Omental fat pad (tissue), 4 donors: Measurements from ENCODE around the gene ADCY3. TPM values are rescaled to one million over a fixed set of nuclear protein-coding genes. Genes with fewer than 3 reads are reported as not detected.
A peak's percentile ranks its signal among the peaks of the same experiment; 100 is the strongest.

Source experiments
- ATAC-seq: fragments of 150-250 bp; one replicate; pipeline ENCODE4 v1.9.1; 2016; ENCODE audit warnings: mild to moderate bottlenecking, moderate library complexity; ENCODE audit not compliant: low FRiP score
- DNase-seq: peaks from one replicate; pipeline ENCODE4 v3.0.0-alpha.2; 2019; ENCODE audit warnings: low spot score
- total RNA-seq, 4 donors: library from RNA; depleted of rRNA; stranded (reverse); fragments of >200 nt; gene quantifications; one replicate each; pipeline ENCODE4 v1.1.0, GENCODE V29; 2016
- TF ChIP-seq, protein P1 (sequence below), 3 donors: fragments of 450-650 bp; IDR thresholded peaks; one replicate each; pipeline ENCODE4 v1.5.1; 2016 to 2017; ENCODE audit warnings: antibody characterized with exemption in 3 of 3, mild to moderate bottlenecking in 3 of 3, moderate library complexity in 2 of 3

ADCY3 gene
- total RNA-seq, result 100 to 1,000 TPM in 1 of 4 donors, 10 to 100 TPM in 3; 74.5 to 116 (median 95.1) TPM

- TF ChIP-seq, protein P1, sequence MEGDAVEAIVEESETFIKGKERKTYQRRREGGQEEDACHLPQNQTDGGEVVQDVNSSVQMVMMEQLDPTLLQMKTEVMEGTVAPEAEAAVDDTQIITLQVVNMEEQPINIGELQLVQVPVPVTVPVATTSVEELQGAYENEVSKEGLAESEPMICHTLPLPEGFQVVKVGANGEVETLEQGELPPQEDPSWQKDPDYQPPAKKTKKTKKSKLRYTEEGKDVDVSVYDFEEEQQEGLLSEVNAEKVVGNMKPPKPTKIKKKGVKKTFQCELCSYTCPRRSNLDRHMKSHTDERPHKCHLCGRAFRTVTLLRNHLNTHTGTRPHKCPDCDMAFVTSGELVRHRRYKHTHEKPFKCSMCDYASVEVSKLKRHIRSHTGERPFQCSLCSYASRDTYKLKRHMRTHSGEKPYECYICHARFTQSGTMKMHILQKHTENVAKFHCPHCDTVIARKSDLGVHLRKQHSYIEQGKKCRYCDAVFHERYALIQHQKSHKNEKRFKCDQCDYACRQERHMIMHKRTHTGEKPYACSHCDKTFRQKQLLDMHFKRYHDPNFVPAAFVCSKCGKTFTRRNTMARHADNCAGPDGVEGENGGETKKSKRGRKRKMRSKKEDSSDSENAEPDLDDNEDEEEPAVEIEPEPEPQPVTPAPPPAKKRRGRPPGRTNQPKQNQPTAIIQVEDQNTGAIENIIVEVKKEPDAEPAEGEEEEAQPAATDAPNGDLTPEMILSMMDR (IDR thresholded peaks at IDR 0.05), result no peak
- DNase-seq (no peak), ATAC-seq (peak; percentile 85)
Measured at GRCh38 chr2:24920098-24920808, at the start of gene ADCY3. ADCY3 (minus strand) TSS chr2:24920237; CDS start chr2:24918987, 1,250 bp downstream.

GRCh38 chr2:24969784-24970183, 49.7 kb upstream of the ADCY3 start:
- TF ChIP-seq, protein P1 (IDR thresholded peaks at IDR 0.05), result no peak
- DNase-seq (no peak), ATAC-seq (no peak)

GRCh38 chr2:24961903-24962302, 41.9 kb upstream of the ADCY3 start:
- TF ChIP-seq, protein P1 (IDR thresholded peaks at IDR 0.05), result no peak
- no peak for ATAC-seq
- DNase-seq, result no peak

DNA sequence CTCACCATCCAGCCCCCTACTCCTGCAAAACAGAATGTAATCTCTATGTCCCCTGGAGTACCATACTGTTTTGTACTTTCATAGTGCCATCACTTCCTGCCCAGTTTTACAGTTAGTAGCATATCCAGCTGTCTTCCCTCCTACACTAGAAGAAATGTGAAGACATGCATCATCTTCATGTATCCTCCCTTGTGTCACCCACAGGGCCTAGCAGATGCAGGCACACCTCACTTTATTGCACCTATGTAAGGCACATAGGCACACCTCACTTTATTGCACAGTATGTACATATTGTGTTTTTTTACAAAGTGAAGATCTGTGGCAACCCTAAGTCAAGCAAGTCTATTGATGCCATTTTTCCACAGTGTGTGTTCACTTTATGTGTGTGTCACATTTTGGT, 39.7 kb upstream of the ADCY3 start:
- no peak for ATAC-seq
- DNase-seq, result no peak
- TF ChIP-seq, protein P1 (IDR thresholded peaks at IDR 0.05), result no peak

DNA sequence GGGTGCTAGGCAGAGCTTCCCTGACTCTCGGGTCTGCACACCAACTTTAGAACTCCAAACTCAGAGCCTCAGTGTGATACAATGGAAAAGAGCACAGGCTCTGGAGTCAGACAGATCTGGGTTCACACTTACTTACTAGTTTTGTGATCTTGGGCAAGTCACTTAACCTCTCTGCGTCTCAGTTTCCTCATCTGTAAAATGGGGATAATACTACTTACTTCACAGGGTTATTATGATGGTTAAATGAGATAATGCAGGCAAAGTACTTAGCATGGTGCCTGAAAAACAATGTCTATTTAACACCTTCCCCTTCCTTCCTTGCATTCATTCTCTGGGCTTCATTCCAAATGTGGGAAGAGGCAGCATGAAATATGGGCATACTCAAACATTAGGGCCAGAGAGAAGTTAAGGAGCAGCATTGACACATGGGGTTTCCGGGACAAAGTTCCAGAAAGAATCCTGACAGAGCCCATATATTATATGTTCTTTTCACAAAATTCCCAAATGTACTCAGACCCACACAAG, 38.4 kb upstream of the ADCY3 start:
- ATAC-seq (no peak), DNase-seq (no peak)
- TF ChIP-seq, protein P1 (IDR thresholded peaks at IDR 0.05), result no peak

DNA sequence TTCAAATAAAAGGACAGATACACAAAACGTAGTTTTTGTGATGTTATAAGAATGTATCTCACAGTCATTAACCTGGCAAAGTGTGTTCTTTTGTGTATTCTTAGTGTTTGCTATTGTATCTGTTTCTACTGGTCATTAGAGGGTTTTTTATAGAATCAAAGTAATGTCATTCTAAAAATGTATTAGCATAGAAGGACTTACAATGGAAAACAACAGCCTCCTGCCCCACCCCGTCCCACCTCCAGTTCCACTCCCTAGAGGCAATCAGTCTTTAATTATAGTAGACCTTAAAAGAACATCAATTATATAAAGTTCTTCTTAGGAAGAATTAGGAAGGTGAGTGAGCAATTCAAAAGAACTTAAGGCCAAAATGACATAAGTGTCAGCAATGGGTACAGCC, 37.9 kb upstream of the ADCY3 start:
- no peak for ATAC-seq
- DNase-seq, result no peak
- TF ChIP-seq, protein P1 (IDR thresholded peaks at IDR 0.05), result no peak

- TF ChIP-seq, protein P1 (IDR thresholded peaks at IDR 0.05), result no peak
- ATAC-seq (no peak), DNase-seq (no peak)
Measured at GRCh38 chr2:24957221-24957620, 37.2 kb upstream of the ADCY3 start.
